GM23338 (cell line): ENCODE measurements around the gene BCL2. TPM values are rescaled to one million over a fixed set of nuclear protein-coding genes. Genes with fewer than 3 reads are reported as not detected.

Source experiments
- ATAC-seq: fragments of 200-7000 bp; cut with Tn5 transposase; 3 replicates; pipeline ENCODE4 v1.9.1; 2020
- DNase-seq: peaks from one replicate; pipeline ENCODE4 v3.0.0-alpha.2; 2015; ENCODE audit warnings: low spot score
- H2AFZ ChIP-seq: fragments of 200-600 bp; sonication (generic); 2 replicates; pipeline ENCODE4 v1.8.0; 2016; ENCODE audit warnings: antibody characterized with exemption, mild to moderate bottlenecking, moderate library complexity
- H3F3A ChIP-seq: fragments of 200-600 bp; sonication (generic); replicated peaks from 2 replicates; pipeline ENCODE4 v1.8.0; 2017; ENCODE audit warnings: antibody characterized with exemption, mixed run types, low read depth
- H3K27ac ChIP-seq: fragments of 200-600 bp; sonication (generic); 2 replicates; pipeline ENCODE4 v1.6.1; 2016; ENCODE audit warnings: low read depth
- H3K27me3 ChIP-seq: fragments of 200-600 bp; sonication (generic); 2 replicates; pipeline ENCODE4 v1.8.0; 2016; ENCODE audit warnings: mild to moderate bottlenecking, mixed run types, moderate library complexity; ENCODE audit not compliant: insufficient read depth
- H3K36me3 ChIP-seq: fragments of 200-600 bp; sonication (generic); 2 replicates; pipeline ENCODE4 v1.8.0; 2016; ENCODE audit warnings: mild to moderate bottlenecking; ENCODE audit not compliant: insufficient read depth
- H3K4me1 ChIP-seq: fragments of 200-600 bp; sonication (generic); 2 replicates; pipeline ENCODE4 v1.8.0; 2016; ENCODE audit warnings: mild to moderate bottlenecking, moderate library complexity; ENCODE audit not compliant: insufficient read depth
- H3K4me2 ChIP-seq: fragments of 200-600 bp; sonication (generic); 2 replicates; pipeline ENCODE4 v1.7.1; 2017; ENCODE audit warnings: mixed run types
- H3K4me3 ChIP-seq: fragments of 200-600 bp; sonication (generic); 2 replicates; pipeline ENCODE4 v1.6.1; 2016; ENCODE audit warnings: mixed run types
- H3K79me2 ChIP-seq: fragments of 200-600 bp; sonication (generic); replicated peaks from 2 replicates; pipeline ENCODE4 v1.8.0; 2017; ENCODE audit warnings: mild to moderate bottlenecking; ENCODE audit not compliant: insufficient read depth
- H3K9me2 ChIP-seq: fragments of 200-600 bp; sonication (generic); 2 replicates; pipeline ENCODE4 v1.8.0; 2017; ENCODE audit not compliant: insufficient read depth
- H4K20me1 ChIP-seq: fragments of 200-600 bp; sonication (generic); replicated peaks from 2 replicates; pipeline ENCODE4 v1.8.0; 2017; ENCODE audit warnings: mild to moderate bottlenecking; ENCODE audit not compliant: insufficient read depth
- H3K27ac Mint-ChIP-seq: 2 replicates; pipeline ENCODE4 v1.8.0; 2020; ENCODE audit warnings: inconsistent platforms, mild to moderate bottlenecking, moderate library complexity, mixed read lengths
- H3K27me3 Mint-ChIP-seq: 3 replicates; pipeline ENCODE4 v1.8.0; 2022; ENCODE audit warnings: low read depth, mild to moderate bottlenecking, moderate library complexity, mixed read lengths, inconsistent platforms; ENCODE audit not compliant: insufficient read depth, poor library complexity
- H3K36me3 Mint-ChIP-seq: 3 replicates; pipeline ENCODE4 v1.8.0; 2021; ENCODE audit warnings: low read depth, mild to moderate bottlenecking, inconsistent platforms, moderate library complexity, mixed read lengths
- H3K4me1 Mint-ChIP-seq: 3 replicates; pipeline ENCODE4 v1.8.0; 2020; ENCODE audit warnings: mild to moderate bottlenecking, inconsistent platforms, mixed read lengths
- H3K4me3 Mint-ChIP-seq: 3 replicates; pipeline ENCODE4 v1.8.0; 2021; ENCODE audit warnings: moderate library complexity, mild to moderate bottlenecking, inconsistent platforms, mixed read lengths
- H3K9me3 Mint-ChIP-seq: 3 replicates; pipeline ENCODE4 v1.8.0; 2020; ENCODE audit warnings: moderate library complexity, mild to moderate bottlenecking, inconsistent platforms, mixed read lengths
- CREB1 ChIP-seq: fragments of 250-450 bp; sonication (Bioruptor Pico); IDR thresholded peaks from 2 replicates; pipeline ENCODE4 v1.5.0; 2020; ENCODE audit warnings: low read depth, mild to moderate bottlenecking, moderate library complexity
- EZH2 ChIP-seq: fragments of 200-600 bp; sonication (generic); IDR thresholded peaks from one replicate; pipeline ENCODE4 v1.8.0; 2017; ENCODE audit warnings: antibody characterized with exemption, mild to moderate bottlenecking, low read depth; ENCODE audit not compliant: unreplicated experiment
- NANOG ChIP-seq: IDR thresholded peaks from 2 replicates; pipeline ENCODE4 v1.6.1; 2016; ENCODE audit warnings: antibody characterized with exemption, borderline replicate concordance
- STAT1 ChIP-seq: IDR thresholded peaks from one replicate; pipeline ENCODE4 v1.6.1; 2016; ENCODE audit warnings: antibody characterized with exemption; ENCODE audit not compliant: unreplicated experiment
- ZNF331 ChIP-seq: fragments of 250-450 bp; sonication (Bioruptor Pico); IDR thresholded peaks from 2 replicates; pipeline ENCODE4 v1.5.0; 2020; ENCODE audit warnings: low read depth, mild to moderate bottlenecking, moderate library complexity
- polyA plus RNA-seq: library from polyadenylated mRNA; unstranded; fragments of >200 nt; fragmentation: Nextera tagmentation; extraction: Ambion mirVana; gene quantifications from 2 replicates; pipeline ENCODE4 v1.2.1, GENCODE V29; 2016
- total RNA-seq: library from RNA; depleted of rRNA; stranded (reverse); fragments of >200 nt; shearing (Covaris generic); gene quantifications from 2 replicates; pipeline ENCODE4 v1.2.3, GENCODE V29; 2014
- TF ChIP-seq, protein P1 (sequence below): fragments of 250-450 bp; sonication (Bioruptor Pico); IDR thresholded peaks from 2 replicates; pipeline ENCODE4 v1.5.0; 2020; ENCODE audit warnings: mild to moderate bottlenecking, moderate library complexity
- TF ChIP-seq, protein P2 (sequence below), 2 experiments: fragments of 200-600 bp in 1 of 2; sonication (generic) in 1 of 2; conservative IDR thresholded peaks; 2 replicates each; pipeline versions ENCODE4 v1.5.1 to v1.6.1; 2016 to 2017; ENCODE audit warnings: antibody characterized with exemption in 2 of 2, low read depth in 2 of 2, mild to moderate bottlenecking in 2 of 2, moderate library complexity in 1 of 2

Gene BCL2
- total and polyA plus RNA-seq, 2 experiments from 2014 or later: 1.2 to 4.0 TPM

DNA sequence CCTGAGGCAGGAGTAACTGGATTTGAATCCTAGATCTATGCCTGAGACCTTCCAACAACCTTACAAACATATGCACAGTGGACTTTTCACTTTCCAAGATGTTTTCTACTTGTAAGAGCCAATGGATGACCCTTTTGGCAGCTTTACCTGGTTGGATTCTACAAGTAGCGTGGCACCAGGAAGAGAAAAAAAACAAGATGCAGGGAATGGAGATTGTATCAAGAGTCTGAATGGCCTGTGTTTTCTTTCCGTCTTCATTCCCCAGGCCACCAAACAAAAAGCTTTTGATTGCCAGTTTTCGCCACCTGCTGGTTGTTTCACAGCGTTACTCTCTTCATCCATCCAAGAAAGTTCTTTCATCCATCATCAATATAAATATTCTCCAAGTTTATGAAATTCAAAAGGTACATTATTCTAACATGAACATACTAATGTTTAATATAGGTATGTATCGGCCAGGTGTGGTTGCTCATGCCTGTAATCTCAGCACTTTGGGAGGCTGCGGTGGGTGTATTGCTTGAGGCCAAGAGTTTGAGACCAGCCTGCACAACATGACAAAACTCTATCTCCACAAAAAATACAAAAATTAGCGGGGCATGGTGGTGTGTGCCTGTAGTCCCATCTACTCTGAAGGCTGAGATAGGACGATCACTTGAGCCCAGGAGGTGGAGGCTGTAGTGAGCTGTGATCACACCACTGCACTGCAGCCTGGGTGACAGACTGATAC is 3.5 kb upstream of the BCL2 start:
- Mint-ChIP-seq H3K27me3 (peaks cover 24% of the 10 kb centered on the region), H3K27ac (no peak overlapping the region), H3K36me3 (no peaks in the 10 kb centered on the region; the same call in 2 of the 3 replicates), H3K9me3 (no peaks in the 10 kb centered on the region; the same call in 2 of the 3 replicates), H3K4me3 (no peak overlapping the region), H3K4me1 (peaks cover 22% of the 10 kb centered on the region)
- H3F3A ChIP-seq: peaks cover 7% of the 10 kb centered on the region; the same call in 1 of the 2 replicates
- ATAC-seq: peak; percentile 13
- no peak overlapping the region for H3K4me3 ChIP-seq
- H3K27me3 ChIP-seq: peaks cover 30% of the 10 kb centered on the region
- H3K4me1 ChIP-seq: peaks cover 17% of the 10 kb centered on the region
- peak; percentile 86 for DNase-seq
- no peaks in the 10 kb centered on the region for H4K20me1 ChIP-seq
- H3K4me2 ChIP-seq: 0 out of 2 replicates have a peak overlapping the region, but pooled peaks have one; percentile 12
- TF ChIP-seq NANOG: no peak
- no peak for TF ChIP-seq EZH2
- TF ChIP-seq, protein P1, sequence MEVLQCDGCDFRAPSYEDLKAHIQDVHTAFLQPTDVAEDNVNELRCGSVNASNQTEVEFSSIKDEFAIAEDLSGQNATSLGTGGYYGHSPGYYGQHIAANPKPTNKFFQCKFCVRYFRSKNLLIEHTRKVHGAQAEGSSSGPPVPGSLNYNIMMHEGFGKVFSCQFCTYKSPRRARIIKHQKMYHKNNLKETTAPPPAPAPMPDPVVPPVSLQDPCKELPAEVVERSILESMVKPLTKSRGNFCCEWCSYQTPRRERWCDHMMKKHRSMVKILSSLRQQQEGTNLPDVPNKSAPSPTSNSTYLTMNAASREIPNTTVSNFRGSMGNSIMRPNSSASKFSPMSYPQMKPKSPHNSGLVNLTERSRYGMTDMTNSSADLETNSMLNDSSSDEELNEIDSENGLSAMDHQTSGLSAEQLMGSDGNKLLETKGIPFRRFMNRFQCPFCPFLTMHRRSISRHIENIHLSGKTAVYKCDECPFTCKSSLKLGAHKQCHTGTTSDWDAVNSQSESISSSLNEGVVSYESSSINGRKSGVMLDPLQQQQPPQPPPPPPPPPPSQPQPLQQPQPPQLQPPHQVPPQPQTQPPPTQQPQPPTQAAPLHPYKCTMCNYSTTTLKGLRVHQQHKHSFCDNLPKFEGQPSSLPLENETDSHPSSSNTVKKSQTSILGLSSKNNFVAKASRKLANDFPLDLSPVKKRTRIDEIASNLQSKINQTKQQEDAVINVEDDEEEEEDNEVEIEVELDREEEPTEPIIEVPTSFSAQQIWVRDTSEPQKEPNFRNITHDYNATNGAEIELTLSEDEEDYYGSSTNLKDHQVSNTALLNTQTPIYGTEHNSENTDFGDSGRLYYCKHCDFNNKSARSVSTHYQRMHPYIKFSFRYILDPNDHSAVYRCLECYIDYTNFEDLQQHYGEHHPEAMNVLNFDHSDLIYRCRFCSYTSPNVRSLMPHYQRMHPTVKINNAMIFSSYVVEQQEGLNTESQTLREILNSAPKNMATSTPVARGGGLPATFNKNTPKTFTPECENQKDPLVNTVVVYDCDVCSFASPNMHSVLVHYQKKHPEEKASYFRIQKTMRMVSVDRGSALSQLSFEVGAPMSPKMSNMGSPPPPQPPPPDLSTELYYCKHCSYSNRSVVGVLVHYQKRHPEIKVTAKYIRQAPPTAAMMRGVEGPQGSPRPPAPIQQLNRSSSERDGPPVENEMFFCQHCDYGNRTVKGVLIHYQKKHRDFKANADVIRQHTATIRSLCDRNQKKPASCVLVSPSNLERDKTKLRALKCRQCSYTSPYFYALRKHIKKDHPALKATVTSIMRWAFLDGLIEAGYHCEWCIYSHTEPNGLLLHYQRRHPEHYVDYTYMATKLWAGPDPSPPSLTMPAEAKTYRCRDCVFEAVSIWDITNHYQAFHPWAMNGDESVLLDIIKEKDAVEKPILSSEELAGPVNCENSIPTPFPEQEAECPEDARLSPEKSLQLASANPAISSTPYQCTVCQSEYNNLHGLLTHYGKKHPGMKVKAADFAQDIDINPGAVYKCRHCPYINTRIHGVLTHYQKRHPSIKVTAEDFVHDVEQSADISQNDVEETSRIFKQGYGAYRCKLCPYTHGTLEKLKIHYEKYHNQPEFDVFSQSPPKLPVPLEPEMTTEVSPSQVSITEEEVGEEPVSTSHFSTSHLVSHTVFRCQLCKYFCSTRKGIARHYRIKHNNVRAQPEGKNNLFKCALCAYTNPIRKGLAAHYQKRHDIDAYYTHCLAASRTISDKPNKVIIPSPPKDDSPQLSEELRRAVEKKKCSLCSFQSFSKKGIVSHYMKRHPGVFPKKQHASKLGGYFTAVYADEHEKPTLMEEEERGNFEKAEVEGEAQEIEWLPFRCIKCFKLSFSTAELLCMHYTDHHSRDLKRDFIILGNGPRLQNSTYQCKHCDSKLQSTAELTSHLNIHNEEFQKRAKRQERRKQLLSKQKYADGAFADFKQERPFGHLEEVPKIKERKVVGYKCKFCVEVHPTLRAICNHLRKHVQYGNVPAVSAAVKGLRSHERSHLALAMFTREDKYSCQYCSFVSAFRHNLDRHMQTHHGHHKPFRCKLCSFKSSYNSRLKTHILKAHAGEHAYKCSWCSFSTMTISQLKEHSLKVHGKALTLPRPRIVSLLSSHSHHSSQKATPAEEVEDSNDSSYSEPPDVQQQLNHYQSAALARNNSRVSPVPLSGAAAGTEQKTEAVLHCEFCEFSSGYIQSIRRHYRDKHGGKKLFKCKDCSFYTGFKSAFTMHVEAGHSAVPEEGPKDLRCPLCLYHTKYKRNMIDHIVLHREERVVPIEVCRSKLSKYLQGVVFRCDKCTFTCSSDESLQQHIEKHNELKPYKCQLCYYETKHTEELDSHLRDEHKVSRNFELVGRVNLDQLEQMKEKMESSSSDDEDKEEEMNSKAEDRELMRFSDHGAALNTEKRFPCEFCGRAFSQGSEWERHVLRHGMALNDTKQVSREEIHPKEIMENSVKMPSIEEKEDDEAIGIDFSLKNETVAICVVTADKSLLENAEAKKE (CRISPR knock-in tag): no peak
- TF ChIP-seq CREB1 (CRISPR knock-in tag): no peak
- TF ChIP-seq, protein P2, sequence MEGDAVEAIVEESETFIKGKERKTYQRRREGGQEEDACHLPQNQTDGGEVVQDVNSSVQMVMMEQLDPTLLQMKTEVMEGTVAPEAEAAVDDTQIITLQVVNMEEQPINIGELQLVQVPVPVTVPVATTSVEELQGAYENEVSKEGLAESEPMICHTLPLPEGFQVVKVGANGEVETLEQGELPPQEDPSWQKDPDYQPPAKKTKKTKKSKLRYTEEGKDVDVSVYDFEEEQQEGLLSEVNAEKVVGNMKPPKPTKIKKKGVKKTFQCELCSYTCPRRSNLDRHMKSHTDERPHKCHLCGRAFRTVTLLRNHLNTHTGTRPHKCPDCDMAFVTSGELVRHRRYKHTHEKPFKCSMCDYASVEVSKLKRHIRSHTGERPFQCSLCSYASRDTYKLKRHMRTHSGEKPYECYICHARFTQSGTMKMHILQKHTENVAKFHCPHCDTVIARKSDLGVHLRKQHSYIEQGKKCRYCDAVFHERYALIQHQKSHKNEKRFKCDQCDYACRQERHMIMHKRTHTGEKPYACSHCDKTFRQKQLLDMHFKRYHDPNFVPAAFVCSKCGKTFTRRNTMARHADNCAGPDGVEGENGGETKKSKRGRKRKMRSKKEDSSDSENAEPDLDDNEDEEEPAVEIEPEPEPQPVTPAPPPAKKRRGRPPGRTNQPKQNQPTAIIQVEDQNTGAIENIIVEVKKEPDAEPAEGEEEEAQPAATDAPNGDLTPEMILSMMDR (conservative IDR thresholded peaks at IDR 0.05; ENCODE audit: low read depth in 2 of 2): peak; percentile 79 to 83
- TF ChIP-seq STAT1: no peak
- no peak for TF ChIP-seq ZNF331 (CRISPR knock-in tag)
- no peak overlapping the region for H3K27ac ChIP-seq
- H2AFZ ChIP-seq: peak overlapping the region; percentile 19; the same call in 1 of the 2 replicates
- no peaks in the 10 kb centered on the region for H3K36me3 ChIP-seq
- no peaks in the 10 kb centered on the region for H3K79me2 ChIP-seq
- no peaks in the 10 kb centered on the region for H3K9me2 ChIP-seq
